ENCODE data around the gene NPAS4. TPM values are rescaled to one million over a fixed set of nuclear protein-coding genes. Genes with fewer than 3 reads are reported as not detected.
A peak's percentile ranks its signal among the peaks of the same experiment; 100 is the strongest.

The NPAS4 gene
- total and polyA plus RNA-seq, 2 of the 13 experiments (the other 11 are each of a cell fraction or from before 2014, with no cell fraction given) = not detected

GRCh38 chr11:66421492-66422205 lies 814 bp downstream of the NPAS4 start (continued):
- TF ChIP-seq STAT6 (CRISPR knock-in tag; IDR thresholded peaks at IDR 0.05; ENCODE audit: borderline replicate concordance) (peak; percentile 100), ZNF558 (CRISPR knock-in tag; IDR thresholded peaks at IDR 0.05; ENCODE audit: borderline replicate concordance) (peak; percentile 100), JUNB (CRISPR knock-in tag; IDR thresholded peaks at IDR 0.05; ENCODE audit: borderline replicate concordance) (peak; percentile 100), FOXJ3 (CRISPR knock-in tag; IDR thresholded peaks at IDR 0.05; ENCODE audit: borderline replicate concordance) (peak; percentile 100), ELF1 (CRISPR knock-in tag; IDR thresholded peaks at IDR 0.05) (peak; percentile 97), SAFB2 (CRISPR knock-in tag; IDR thresholded peaks at IDR 0.05; ENCODE audit: borderline replicate concordance, low read depth) (peak; percentile 100), ZNF12 (CRISPR knock-in tag; IDR thresholded peaks at IDR 0.05) (peak; percentile 100), ZNF256 (CRISPR knock-in tag; conservative IDR thresholded peaks at IDR 0.05) (peak; percentile 100), NFE2L1 (CRISPR knock-in tag; IDR thresholded peaks at IDR 0.05; ENCODE audit: borderline replicate concordance) (peak; percentile 100), KLF16 (CRISPR knock-in tag; IDR thresholded peaks at IDR 0.05) (peak; percentile 100), BHLHE40 (IDR thresholded peaks at IDR 0.05; ENCODE audit: low read length) (no peak), ZNF562 (CRISPR knock-in tag; IDR thresholded peaks at IDR 0.05; ENCODE audit: borderline replicate concordance) (peak; percentile 100), ZBTB44 (CRISPR knock-in tag; IDR thresholded peaks at IDR 0.05) (peak; percentile 100), ZNF557 (CRISPR knock-in tag; IDR thresholded peaks at IDR 0.05) (peak; percentile 100), RAD21 (CRISPR knock-in tag; IDR thresholded peaks at IDR 0.05) (peak; percentile 96), ELF3 (CRISPR knock-in tag; IDR thresholded peaks at IDR 0.05) (peak; percentile 100), ZNF432 (CRISPR knock-in tag; IDR thresholded peaks at IDR 0.05; ENCODE audit: borderline replicate concordance) (peak; percentile 100), MAX (IDR thresholded peaks at IDR 0.05) (peak; percentile 94), RORA (CRISPR knock-in tag; IDR thresholded peaks at IDR 0.05) (peak; percentile 100), MIER2 (CRISPR knock-in tag; IDR thresholded peaks at IDR 0.05) (peak; percentile 100), ZNF335 (CRISPR knock-in tag; IDR thresholded peaks at IDR 0.05) (peak; percentile 99), SIN3B (IDR thresholded peaks at IDR 0.05; ENCODE audit: low read length) (peak; percentile 94), LCORL (IDR thresholded peaks at IDR 0.05) (no peak), LCORL (CRISPR knock-in tag; IDR thresholded peaks at IDR 0.05) (peak; percentile 100), MYC (CRISPR knock-in tag; IDR thresholded peaks at IDR 0.05; ENCODE audit: borderline replicate concordance) (peak; percentile 100), ZNF788 (CRISPR knock-in tag; IDR thresholded peaks at IDR 0.05; ENCODE audit: borderline replicate concordance) (peak; percentile 100), ZNF136 (CRISPR knock-in tag; IDR thresholded peaks at IDR 0.05; ENCODE audit: low read depth) (peak; percentile 100), ZNF260 (CRISPR knock-in tag; IDR thresholded peaks at IDR 0.05; ENCODE audit: borderline replicate concordance, low read depth) (peak; percentile 100)

Data from HepG2 (cell line).